CD4-positive, alpha-beta T cell treated with Interleukin-21 for 1 hour (primary cell): ENCODE data around the gene ZNF316.

Experiments
- DNase-seq: peaks from one replicate; pipeline ENCODE4 v3.0.0-alpha.2; 2020

The ZNF316 gene

DNA sequence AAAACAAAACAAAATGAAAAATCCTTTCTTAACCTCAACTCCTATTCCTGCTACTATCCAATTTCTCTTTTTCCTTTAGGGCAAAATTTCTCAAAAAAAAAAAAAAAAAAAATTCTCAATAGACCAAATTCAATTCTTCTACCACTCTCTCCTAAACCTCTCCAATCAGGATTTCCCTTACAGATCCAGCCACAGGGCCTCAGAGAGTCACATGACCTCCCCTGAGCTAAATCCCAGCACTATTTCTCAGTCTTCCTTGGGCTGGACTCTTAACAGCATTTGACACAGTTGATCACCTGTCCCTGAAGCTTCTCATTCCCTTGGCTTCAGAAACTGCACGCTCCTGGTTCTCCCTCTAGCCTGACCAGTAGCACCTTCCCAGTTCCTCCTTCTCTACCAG lies 64.7 kb downstream of the ZNF316 start:
- DNase-seq: no peak
